GM21390 (cell line): ENCODE data around the gene KCTD13.
A peak's percentile ranks its signal among the peaks of the same experiment; 100 is the strongest.
"Not testable (repeated sequence)": the region's sequence is repeated elsewhere in the genome, so short reads cannot be mapped to it uniquely, and the experiment has no call there.

Source experiments
- ATAC-seq: cut with Tn5 transposase; IDR thresholded peaks from one replicate; pipeline ENCODE4 v1.9.1; 2021; ENCODE audit not compliant: unreplicated experiment

KCTD13 gene

GRCh38 chr16:29908719-29909220, 17.3 kb downstream of the KCTD13 start:
- no peak for ATAC-seq

GRCh38 chr16:29907973-29908372, 18.1 kb downstream of the KCTD13 start:
- no peak for ATAC-seq

- no peak for ATAC-seq
Observed at GRCh38 chr16:29906520-29907244, 19.3 kb downstream of the KCTD13 start.

GRCh38 chr16:29905668-29906067, 20.4 kb downstream of the KCTD13 start:
- ATAC-seq: no peak

GRCh38 chr16:29904947-29905346, 21.1 kb downstream of the KCTD13 start:
- ATAC-seq: no peak

- ATAC-seq: no peak
Observed at GRCh38 chr16:29903590-29903989, 22.4 kb downstream of the KCTD13 start.

- ATAC-seq: no peak
Observed at GRCh38 chr16:29901607-29901945, 24.4 kb downstream of the KCTD13 start.

GRCh38 chr16:29900888-29901606, 25.0 kb downstream of the KCTD13 start:
- ATAC-seq: no peak

GRCh38 chr16:29900102-29900887, 25.7 kb downstream of the KCTD13 start, which contains the start of gene ASPHD1:
Gene ASPHD1, plus strand, starts transcription at chr16:29900488. Its CDS starts 484 bp downstream, at chr16:29900972.
- peak; percentile 60 for ATAC-seq

GRCh38 chr16:29899516-29900101, 26.4 kb downstream of the KCTD13 start, which contains the start of gene SEZ6L2:
Gene SEZ6L2, minus strand, starts transcription at chr16:29899550. Its CDS starts 531 bp downstream, at chr16:29899019.
- no peak for ATAC-seq

- no peak for ATAC-seq
Observed at GRCh38 chr16:29898804-29899515, 27.1 kb downstream of the KCTD13 start.

GRCh38 chr16:29898135-29898803, 27.8 kb downstream of the KCTD13 start:
- no peak for ATAC-seq

GRCh38 chr16:29897333-29897732, 28.7 kb downstream of the KCTD13 start:
- no peak for ATAC-seq

GRCh38 chr16:29896841-29897240, 29.2 kb downstream of the KCTD13 start:
- ATAC-seq: no peak

GRCh38 chr16:29894352-29894751, 31.7 kb downstream of the KCTD13 start:
- no peak for ATAC-seq

GRCh38 chr16:29893553-29893952, 32.5 kb downstream of the KCTD13 start:
- no peak for ATAC-seq

GRCh38 chr16:29892458-29892813, 33.6 kb downstream of the KCTD13 start:
- ATAC-seq: no peak

- ATAC-seq: no peak
Observed at GRCh38 chr16:29891525-29892457, 34.2 kb downstream of the KCTD13 start.

- not testable (repeated sequence) for ATAC-seq
Observed at GRCh38 chr16:29889372-29889771, 36.7 kb downstream of the KCTD13 start.
